Renal cortical epithelial cell (primary cell): ENCODE data around the gene ATP6V1B1. TPM values are rescaled to one million over a fixed set of nuclear protein-coding genes. Genes with fewer than 3 reads are reported as not detected.

ENCODE experiments used
- DNase-seq: peaks from one replicate; pipeline ENCODE4 v3.0.0-alpha.2; 2011; ENCODE audit warnings: low read depth
- total RNA-seq: library from RNA; depleted of rRNA; stranded (reverse); fragments of >200 nt; gene quantifications from 2 replicates; pipeline ENCODE4 v1.2.3, GENCODE V29; 2014

The ATP6V1B1 gene
- total RNA-seq = 0.89 TPM in 1 of 2 replicates, not detected in the other

DNA sequence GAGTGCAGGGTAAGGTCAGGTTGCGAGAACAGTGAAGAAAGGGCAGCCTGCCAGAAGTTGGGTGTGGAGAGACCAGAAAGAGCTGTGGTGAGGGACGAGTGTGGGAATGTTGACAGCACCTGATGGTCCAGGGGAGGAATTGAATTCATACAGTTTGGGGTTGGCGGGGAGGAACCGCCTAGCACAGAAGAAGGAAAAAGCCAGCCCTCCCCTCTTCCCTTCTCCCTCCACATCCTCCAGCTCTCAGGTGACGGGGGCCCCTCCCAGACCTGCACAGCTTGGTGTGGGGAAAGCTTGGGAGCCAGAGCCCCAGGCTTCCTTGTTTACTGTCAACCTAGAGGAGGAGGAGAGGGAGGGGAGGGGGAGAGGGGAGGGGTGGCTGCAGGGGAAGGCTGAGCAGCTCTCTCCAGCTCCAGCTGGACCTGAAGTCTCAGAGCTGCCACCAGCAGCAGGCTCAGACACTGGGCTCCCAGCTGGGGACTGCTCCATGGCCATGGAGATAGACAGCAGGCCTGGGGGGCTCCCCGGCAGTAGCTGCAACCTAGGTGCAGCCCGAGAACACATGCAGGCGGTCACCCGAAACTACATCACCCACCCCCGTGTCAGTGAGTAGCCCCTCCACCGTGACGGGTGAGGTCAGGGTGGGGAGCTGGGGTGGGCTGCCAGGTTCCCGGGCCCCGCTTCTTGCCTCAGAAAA, at the start of gene ATP6V1B1:
Gene ATP6V1B1, plus strand, starts transcription at position 433 of the 697 bp plus-strand sequence. Its CDS starts 55 bp downstream, at position 488.
- DNase-seq = peak; percentile 11

DNA sequence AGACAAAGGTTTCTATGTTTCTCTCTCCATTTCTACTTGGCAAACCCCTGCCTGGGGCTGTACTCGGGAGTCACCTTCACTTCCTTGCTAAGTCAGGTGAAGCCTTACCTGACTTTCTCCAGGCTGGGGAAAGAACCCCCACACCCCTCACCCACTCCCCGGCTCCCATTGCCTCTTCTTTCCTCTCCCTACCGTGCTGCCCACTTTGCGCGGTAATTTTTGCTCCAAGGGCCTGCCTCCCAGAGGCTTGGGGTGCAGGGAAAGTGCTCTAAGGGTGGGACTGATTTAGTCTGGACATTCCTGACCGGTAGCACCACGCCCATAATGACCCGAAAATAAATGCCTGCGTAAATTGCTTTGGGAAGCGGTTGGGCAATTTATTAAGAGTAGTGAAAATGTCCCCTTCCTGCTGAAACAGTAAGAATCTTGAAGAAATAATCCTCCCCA, 49.1 kb upstream of the ATP6V1B1 start:
- DNase-seq = no peak

DNA sequence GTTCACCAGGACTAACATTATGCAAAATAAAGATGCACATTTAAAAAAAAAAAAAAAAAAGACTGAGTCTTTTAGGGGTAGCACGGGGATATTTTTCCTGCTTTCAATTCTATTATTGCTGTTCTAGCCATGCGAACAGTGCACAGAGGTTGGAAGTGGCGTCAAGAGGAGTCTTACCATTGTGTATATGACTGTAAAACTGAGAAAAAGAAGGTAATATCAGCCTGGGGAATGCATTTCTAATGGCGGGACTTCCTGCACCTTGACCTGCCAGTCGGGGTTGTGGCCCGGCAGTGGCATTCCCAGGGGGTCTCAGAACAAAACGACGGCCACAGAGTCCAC, 48.5 kb upstream of the ATP6V1B1 start:
- DNase-seq = no peak

DNA sequence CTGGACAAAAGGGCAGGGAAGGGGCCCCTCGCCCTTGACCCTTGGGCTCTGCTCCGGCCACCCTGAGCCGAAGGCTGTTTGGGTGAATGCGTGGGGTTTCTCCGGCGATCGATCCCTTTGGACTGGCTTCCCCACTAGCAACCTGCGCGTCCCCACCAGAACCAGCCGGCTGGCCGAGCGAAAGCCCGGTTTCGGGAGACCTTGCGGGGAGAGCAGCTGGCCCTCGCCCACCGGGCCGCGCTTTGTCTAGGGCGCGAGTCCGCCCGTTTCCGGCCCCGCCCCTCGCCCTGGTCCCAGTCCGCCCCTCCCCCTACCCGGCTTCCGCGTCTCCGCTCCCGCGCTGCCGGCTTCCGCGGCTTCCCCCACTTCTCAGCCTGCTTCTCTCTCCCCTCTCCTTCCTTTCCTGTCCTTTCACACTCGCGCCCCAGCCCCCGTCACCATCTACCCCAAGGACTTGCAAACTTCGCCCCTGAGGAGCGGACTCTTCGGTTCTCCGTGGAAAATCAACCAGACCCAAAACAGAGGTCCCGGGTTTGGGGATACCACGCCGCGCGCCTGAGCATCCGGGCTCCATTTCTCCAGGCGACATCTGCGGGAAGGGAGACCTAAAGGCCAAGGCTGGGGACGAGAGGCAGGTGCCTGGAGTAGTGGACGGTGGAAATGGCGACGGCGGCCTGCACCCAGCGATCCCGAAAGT, 48.0 kb upstream of the ATP6V1B1 start:
- DNase-seq = no peak

DNA sequence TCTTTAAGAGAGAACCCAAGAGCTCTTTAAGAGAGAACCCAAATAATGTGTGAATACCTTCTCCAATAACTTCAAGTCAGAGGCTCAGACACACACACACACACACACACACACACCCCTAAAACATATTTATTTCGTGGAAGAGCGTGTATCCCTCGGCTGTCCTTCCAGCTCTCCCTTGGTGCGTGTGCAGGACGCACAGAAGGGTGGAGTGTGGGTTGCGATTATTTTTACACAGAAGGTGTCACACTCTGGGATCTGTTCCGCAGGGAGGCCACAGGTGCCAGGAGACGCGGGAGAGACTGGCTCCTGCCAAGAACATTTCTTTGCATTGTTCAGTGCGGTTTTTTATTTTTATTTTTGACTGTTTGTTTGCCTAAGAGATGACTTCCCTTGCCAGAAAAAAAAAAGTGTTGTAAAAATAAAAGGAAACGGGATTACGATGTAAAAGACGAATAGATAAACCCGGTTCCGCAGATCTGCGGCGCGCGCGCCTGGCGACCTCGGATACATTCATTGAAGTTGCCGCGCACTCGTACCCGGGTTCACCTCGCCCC, 47.3 kb upstream of the ATP6V1B1 start:
- DNase-seq = no peak

DNA sequence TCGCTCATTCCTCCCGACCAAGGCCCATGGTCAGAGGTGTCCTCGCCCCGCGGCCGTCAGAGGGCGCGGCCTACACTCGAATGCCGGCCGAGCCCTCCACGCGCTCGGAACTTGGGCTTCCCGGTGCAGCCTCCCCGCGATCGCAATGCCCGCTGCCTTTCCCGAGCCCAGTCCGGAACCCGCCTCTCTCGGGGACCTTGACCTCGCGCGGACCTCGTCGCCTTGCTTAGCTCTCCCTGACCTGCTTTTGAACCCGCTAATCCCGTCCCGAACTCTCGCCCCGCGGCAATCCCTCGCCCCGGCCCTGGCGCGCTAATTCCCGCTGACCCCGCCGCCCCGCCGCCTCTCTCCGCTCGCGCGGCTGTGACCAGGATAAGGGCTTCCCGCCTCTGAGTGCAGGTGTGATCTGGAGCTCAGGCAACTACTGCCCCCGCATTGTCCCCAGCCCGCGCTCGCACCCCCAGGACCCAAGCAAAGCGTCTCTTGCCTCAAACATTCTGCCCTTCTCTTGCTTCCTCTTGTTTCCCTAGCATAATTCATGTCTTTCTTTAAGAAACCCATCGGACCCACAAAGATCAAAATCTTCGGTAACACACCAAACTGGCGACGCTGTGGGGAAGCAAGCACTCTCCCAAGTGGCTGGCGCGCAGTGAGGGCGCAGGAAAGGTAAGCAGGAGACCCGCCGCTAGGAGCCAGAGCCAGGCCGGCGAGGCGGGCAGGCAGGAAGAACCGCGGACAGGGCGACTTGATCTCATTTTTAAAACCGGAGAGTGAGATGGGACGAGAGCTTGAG, 46.6 kb upstream of the ATP6V1B1 start:
- no peak for DNase-seq

DNA sequence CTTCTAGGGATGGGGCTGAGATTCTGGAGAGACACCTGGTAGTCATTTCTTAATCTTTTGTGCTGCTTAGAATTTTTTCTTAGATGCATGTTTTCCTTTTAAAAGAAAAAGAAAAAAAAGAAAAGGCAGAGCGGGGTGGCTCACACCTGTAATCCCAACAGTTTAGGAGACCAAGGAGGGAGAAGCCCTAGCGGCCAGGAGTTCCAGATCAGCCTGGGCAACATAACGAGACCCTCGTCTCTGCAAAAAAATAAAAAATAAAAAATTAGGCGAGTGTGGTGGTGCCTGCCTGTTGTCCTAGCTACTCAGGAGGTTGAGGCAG, 46.0 kb upstream of the ATP6V1B1 start:
- DNase-seq = no peak

DNA sequence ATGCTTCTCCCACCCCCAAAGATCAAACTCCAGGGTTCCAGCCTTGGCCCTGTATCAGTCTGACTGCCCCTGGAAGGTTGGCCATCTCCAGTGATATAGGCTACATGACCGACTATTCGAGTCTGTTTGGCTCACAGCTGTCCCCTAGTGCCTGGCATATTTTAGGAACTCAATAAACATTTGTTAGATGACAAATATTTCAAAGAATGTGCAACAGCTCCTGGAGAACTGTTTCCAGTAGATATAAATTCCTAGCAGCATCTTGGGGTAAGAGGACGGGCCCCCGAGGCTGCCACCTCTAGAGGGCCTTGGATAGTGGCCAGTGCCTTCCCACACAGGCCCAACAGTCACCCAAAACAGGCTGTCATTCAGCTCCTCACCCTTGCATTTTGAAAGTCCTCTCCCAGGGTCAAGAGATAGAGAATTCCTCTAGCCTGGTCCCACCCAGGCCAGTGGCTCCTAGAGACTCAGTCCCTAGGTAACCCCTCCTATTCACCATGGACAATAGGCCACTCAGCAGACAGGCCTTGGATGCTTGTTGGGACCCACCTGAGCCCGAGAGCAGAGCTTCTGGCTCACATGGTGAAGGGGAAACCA, 45.1 kb upstream of the ATP6V1B1 start:
- DNase-seq = no peak

DNA sequence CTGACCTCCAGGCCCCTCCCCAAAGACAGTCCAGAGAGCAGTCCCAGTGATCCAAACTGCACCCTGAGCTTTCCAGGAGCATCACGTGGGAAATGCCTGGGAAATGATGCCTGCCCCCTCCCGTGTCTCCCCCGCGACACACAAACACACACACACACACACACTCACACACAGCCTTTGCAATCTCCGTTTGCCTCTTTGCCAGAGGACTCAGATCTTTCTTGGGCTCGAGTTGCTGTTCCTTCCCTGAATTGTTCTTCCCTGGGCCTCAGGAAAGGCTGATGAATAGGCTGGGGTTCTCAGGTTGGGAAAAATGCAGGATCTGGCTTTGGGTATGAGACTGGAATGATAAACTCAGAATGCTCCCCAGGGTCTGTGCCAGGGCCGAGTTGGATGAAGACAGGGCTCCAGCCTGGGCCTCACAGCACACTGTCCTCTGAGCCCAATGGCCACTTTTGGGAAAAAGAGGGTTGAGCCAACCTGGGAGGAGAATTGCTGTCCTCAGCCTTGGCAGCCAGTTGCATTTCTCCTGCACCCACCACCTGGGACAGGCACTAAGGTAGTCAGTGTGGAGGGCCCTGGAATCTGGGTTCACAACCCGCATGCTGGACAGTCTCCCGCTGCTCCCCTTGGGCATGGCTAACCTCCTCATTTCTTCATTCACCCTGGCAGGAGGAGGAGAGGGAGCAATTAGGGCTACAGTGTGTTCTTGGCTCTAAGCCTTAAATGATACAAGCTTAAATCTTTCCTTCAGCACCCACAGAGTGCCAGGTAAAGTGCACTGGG, 43.9 kb upstream of the ATP6V1B1 start:
- DNase-seq = no peak

DNA sequence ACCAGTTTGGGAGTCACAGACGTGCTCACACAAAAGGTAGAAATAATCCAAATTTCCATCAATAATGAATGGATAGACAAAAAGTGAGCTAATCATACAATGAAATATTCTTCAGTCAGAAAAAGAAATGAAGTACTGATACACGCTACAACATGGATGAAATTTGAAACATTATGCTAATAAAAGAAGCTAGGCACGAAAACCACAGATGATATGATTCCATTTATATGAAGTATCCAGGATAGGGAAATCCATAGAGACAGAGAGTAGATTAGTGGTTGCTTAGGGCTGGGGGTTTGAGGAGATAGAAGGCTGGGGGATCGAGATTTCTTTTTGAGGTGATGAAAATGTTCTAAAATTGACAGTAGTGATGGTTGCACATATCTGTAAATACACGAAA, 43.0 kb upstream of the ATP6V1B1 start:
- DNase-seq = no peak

DNA sequence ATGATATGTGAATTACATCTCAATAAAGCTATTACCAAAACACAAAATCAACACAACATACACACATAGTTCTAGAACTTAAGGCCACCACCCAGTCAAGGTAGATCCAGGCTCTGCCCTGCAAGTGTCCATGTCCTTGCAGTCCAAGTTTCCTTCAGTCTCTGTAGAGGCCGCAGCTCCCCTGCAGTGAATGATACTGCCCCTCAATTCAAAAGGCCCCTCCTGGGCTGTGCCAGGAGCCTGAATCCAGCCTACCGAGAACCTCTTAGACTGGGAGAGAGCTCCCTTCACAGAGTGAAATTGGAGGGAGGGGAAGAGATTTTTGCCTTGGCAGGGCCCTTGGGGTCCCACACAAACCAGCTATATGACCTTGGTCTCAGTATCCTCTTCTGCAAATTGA, 42.5 kb upstream of the ATP6V1B1 start:
- DNase-seq = no peak

DNA sequence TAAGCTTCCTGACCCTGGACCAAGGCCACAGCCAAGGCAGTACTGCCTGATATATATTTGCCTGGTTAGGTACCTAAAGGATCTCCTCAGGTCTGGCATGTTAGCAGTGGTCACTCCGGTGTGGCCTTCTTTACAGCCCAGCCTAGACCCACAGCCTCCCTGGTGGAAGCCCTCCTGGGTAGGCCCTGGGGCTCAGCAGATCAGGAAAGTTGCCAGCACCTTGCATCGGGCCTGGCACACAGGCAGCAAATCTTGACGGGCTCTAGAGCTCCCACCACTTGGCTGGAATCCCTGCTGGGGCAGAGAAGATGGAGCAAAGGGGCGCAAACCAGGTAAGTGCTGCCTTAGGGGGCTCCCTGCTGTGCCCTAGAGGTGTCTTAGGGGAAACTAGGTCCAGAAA, 40.9 kb upstream of the ATP6V1B1 start:
- no peak for DNase-seq

DNA sequence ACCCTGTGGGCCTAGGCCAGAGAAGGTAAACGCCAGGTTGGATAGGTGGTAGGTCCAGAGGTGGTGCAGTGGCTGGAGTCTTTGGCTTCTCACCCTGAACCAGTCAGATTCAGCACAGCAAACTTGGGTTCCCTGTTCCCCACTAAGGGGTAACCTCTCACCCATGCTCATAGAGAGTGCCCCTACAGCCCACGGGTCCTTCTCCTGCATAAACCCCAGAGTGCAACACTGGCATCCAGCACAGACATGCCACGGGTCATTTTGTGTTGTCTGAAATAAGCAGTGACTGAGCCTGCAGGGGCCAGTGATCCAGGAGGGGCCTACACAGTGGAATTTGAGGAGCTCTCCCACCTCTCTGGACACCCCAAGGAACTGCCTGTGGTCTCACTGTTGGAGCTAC, 40.5 kb upstream of the ATP6V1B1 start:
- DNase-seq = no peak

DNA sequence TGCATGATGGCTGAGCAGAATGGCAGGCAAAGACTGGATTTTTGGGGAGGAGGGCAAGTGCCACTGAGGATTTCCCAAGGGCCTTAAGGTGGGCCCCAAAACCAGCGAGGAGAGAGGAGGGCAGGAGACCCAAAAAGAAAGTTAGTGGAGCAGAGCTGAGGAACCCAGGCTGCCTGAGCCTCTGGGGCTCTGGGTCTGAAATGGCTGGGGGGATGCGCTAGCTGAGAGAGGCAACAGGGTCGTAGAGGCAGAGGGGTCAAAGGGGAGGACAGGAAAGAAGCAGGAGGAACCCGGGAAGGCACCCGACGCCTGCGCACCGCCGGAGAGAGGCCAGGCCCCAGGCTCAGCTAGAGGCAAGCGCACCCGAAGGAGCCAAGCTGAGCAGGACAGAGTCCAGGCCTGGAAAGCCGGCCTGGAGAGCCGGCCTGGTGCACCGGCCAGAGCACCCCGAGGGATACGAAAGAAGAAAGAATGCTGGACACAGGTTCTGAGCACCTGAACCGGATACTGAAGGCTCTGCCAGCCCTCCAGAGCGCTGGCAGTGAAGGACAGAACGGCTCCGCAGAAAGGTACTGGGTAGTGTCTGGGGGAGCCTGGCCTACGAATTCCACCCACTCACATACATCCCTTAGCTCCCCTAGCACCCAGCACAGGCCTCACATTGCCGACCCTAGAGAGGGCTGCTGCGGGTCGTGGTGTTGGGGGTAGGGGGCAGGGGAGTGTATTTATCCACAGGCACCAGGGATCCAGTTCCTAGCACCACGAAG, 39.5 kb upstream of the ATP6V1B1 start:
- DNase-seq = no peak

DNA sequence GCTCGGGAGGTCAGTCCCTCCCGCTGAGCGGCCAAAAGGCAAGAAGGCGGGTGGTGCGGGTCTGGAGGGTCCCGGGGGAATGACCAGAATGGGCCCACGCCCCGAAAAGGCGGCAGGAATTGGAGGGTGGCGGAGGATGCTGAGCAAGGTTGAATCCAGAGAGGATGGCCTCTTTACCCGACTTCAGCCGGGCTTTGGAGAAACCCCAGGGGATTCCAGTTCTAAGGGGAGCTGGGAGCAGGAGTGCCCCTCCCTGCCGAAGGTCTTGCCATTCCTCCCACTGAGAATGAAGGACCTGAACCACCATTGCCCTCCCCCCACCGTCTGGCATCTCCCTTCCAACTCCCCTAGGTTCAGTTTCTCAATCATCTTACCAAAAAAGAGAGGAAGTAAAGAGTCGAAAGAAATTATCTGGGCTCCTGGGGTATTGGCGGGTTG, 38.9 kb upstream of the ATP6V1B1 start:
- DNase-seq = no peak

DNA sequence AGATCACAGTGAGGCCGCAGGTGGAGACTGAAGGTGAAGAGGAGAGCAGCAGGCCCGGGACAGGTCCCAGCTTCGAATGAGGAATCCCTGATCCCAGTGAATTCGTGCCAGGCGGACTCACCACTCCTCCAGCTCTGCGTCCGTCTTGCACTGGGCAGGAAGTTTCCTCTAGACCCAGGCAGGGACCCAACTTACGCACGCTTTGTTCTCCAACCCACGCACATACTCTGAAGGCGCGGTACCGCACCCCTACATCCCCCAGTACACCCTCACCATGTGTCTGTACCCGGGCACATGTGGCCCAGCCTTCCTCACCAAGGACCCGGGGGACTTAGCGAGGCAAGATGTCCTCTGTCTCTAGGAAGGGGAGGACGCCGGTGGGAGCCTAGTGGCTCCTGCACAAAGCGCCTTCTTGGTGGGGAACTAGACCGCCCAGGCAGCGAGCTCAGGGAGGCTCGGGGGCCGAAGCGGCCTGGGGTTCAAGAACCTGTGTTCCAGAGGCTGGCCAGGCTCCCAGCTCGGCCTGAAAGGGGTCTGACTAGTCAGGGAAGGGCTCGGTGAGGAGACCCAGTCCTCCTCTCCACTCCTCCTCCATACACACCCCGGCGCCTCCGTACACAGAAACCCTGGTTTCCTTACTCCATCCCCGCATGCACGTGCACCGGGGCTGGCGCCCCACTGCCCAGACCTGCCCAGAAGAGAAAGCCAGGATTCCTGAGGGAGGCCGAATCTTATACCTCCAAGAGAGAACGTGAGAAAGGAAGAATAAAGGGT, 38.3 kb upstream of the ATP6V1B1 start:
- DNase-seq = no peak

DNA sequence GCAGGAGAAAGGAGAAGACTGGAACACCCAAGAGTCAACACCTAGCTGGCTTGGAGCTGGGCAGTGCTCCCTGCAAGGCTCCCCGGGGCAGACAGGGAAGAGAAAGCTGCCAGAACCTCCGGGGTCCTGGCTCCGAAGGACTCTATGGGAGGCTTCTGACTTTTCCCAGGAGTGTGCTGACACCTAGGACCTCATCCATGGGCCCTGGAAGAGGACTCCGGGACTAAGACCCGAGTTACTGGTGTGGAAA, 37.8 kb upstream of the ATP6V1B1 start:
- DNase-seq = no peak

DNA sequence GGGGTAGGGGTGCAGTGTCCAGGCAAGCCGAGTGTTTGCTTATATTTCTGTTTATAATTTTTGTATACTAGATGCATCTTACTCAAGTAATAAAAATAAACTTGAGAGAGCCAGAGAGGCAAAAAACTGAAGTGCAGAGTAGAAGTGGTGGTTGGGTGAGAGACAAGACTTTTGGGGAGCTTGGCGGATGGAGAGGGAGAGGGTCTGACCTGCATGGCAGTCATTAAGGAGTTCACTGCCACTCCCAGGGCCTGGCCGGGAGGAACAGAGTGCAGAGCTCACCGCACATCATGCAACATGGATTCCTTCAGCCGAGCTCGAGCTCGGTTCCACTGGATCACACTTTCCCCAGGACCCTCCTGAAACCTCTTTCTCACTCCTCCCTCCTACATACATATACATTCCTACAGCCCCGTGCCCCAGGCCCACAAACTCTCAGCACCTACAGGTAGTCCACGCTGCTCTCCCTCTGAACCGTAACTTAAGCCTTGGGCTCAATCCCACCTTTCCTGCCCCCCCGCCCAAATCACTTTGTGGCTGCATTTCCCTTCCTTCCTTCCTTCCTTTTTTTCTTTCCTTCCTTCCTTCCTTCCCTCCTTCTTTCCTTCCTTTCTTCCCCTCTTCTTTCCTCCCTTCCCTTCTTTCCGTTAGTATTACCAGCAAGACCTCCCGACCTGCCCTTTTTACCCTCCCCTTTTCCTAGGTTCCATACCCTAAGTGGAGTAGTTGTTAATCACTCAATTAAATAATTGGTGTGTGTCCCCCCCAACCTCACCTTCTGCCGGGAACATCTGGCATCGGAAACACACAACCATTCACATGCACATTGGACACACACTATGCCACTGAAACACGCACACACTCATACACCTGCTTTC, 37.1 kb upstream of the ATP6V1B1 start:
- DNase-seq = no peak
